HG02798 (cell line): ENCODE data around the gene TTC38.

Experiments used
- ATAC-seq: cut with Tn5 transposase; IDR thresholded peaks from one replicate; pipeline ENCODE4 v1.9.1; 2021; ENCODE audit warnings: mild to moderate bottlenecking; ENCODE audit not compliant: unreplicated experiment, poor library complexity

TTC38 gene

DNA sequence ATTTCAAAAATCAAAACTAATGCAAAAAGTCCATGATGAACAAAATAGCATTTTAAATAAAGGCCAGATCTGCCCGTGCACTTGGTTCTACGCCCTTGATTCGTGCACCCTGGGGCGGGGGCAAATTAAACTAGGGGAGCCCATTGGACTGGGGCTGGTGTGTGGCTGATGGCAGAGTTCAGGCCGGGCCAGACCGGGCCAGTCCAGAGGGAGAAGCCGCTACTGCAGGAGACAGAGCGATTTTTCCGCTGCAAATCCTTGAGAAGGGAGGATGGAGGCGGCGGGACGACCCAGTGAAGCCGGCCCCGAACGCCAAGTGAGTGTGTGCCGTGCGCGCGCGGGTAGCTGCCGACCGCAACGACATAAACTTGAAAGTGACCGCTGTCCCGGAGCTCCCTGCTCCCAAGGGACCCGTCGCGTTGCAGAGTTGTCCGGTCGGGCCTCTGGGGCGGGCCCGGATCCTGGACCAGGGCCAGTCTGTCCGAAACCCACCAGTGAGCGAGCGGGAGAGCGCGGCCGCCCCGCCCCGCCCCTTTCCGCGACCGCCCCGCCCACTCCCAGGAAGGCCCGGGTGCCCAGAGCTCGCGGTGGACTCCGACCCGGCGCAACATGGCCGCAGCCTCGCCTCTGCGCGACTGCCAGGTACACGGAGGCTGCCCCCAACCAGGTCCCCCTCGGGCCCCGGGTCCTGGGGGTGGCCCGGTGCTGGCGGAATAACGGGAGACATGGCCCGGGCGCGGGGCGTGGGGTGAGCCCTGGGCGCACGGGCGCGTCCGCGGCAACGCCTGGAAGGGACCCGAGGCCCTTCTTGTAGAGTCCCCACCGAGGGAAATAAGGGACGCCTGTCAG, at the start of gene TTC38:
Gene TTC38, plus strand, starts transcription at position 578 of the 849 bp plus-strand sequence. Its CDS starts 32 bp downstream, at position 610.
- peak; percentile 79 for ATAC-seq

GRCh38 chr22:46219636-46220035, 48.2 kb upstream of the TTC38 start:
- no peak for ATAC-seq

DNA sequence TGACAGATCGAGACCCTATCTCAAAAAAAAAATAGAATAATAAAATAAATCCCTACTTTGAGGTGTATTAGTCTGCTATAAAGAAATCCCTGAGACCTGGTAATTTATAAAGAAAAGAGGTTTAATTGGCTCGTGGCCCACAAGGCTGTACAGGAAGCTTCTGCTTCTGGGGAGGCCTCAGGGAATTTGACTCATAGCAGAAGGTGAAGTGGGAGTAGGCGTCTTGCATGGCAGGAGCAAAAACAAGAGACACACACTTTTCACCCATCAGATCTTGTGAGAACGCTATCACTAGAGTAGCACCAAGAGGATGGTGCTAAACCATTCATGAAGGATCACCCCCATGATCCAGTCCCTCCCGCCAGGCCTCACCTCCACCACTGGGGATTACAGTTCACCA, 46.9 kb upstream of the TTC38 start:
- no peak for ATAC-seq

- ATAC-seq, result no peak
Observed at GRCh38 chr22:46224044-46224897, 43.5 kb upstream of the TTC38 start.

GRCh38 chr22:46224898-46225290, 42.9 kb upstream of the TTC38 start:
- no peak for ATAC-seq

DNA sequence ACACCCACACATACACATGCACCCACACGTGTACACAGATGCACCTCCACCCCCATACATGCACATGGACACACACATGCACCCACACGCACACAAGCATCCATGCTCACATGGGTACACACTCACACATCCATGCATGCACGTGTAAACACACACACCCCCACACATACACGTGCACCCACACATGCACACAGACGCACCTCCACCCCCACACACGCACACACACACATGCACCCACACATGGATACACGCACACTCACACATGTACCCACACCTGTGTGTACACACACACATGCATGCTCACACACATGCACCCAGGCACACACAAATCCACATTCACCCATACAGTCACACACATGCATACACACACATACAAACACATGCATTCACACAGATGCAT, 42.2 kb upstream of the TTC38 start:
- no peak for ATAC-seq

DNA sequence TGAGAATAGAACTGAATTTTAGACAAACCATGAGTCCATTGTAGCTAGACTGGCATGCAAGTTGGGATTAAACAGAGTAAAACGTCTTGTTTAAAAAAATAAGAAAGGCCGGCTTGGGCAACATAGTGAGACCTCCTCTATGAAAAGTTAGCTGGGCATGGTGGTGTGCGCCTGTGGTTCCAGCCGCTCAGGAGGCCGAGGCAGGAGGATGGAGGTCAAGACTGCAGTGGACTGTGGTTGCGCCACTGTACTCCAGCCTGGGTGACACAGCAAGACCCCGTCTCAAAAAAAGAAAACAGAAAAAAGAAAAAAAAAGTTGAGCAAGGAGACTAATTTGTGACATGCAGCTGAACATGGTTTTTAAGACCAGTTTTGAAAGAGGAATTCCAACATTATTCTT, 41.2 kb upstream of the TTC38 start:
- no peak for ATAC-seq

- no peak for ATAC-seq
Observed at GRCh38 chr22:46229701-46230100, 38.1 kb upstream of the TTC38 start.

DNA sequence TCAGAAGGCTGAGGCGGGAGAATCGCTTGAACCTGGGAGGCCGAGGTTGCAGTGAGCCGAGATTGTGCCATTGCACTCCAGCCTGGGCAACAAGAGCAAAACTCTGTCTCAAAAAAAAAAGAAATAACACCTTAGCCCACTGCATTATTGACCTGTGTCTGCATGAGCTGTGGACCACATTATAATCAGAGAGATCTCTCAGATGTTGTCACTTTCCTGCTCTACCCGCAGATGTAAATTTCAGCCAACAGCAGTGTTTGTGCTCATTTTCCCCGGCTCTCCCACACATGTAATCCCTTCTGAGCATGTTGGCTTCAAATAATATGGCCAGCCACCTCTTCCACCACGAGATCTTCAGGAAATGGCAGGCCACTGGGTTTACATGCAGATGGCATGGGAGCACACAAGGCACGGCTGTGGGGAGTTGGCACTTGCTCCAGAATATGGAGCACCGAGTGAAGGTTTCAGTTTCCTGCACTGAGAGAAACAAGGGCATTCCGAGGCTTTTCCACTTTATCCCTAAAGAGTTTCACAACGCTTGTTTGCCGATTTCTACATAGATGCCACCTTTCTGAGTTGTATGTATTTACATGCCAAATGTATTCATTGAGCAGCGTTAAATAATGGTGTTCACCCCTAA, 37.4 kb upstream of the TTC38 start:
- ATAC-seq, result no peak

DNA sequence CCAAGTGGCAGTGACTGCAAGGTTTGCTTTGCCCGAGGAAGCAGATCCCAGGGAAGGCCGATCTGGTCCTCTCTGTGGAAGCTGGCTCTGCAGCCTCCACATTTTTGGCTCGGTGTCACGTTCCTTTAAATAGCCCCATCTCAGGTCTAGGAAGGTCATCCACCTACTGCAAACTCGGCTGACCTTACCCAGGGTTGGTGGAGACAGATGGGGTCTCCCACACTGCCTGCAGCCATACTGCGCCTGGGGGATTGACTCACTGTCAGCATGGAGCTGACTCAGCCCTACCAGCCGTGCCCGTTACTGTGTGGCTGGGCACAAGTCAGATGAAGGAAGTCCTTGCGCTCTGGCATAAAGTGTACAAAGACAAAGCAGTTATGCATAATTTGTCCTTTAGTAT, 34.6 kb upstream of the TTC38 start:
- ATAC-seq, result no peak

DNA sequence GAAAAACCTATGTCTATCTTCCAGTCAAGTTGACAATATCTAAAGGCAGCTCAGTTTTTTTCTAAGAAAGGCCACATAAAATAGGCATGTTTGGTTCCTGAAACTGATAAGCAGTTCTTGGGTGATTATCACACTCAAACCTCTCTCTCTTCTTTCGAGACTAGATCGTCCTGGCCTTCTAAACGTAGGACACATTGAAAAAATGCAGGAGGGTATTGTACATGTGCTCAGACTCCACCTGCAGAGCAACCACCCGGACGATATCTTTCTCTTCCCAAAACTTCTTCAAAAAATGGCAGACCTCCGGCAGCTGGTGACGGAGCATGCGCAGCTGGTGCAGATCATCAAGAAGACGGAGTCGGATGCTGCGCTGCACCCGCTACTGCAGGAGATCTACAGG, 32.8 kb upstream of the TTC38 start:
- no peak for ATAC-seq

- ATAC-seq, result no peak
Observed at GRCh38 chr22:46237453-46238124, 30.2 kb upstream of the TTC38 start.

GRCh38 chr22:46238541-46238940, 29.3 kb upstream of the TTC38 start:
- no peak for ATAC-seq

- no peak for ATAC-seq
Observed at GRCh38 chr22:46239261-46240048, 28.4 kb upstream of the TTC38 start.

GRCh38 chr22:46240073-46240472, 27.7 kb upstream of the TTC38 start:
- ATAC-seq, result no peak

DNA sequence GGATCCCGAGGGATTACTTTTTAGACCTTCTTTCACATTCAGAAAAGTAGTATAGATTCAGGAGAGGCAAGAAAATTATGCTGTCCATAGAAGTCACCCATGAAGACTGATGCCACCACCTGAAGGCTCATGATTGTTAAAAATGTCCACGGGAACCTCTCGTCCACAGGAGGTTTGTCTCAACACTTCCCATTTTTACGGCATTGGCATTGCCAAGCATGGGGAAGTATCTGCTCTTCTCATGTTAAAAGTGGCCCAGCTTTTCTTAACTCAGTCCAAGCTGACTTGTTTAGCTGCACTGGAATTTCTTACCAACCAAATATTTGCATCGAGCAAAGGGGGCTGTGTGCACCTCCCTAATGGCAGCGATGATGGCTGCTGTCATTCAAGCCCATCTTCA, 27.3 kb upstream of the TTC38 start:
- ATAC-seq, result no peak

DNA sequence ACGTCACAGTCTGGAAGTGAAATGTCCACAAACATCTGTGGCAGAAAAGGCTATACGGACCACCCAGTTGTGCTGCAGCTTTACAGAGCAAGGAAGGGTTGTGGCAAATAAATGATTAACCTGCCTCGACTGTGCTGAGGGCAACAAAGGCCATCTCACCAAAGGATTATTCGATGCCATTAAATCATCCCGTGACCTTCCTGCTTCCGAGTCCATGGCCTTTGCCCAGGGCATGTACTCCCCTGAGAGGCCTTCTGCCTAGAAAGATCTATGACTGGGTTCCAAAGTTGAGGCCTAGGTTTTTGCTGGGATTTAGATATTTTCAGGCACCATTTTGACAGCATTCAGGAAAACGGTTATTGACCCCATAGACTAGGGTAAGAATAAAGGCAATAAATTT, 26.9 kb upstream of the TTC38 start:
- ATAC-seq, result no peak

DNA sequence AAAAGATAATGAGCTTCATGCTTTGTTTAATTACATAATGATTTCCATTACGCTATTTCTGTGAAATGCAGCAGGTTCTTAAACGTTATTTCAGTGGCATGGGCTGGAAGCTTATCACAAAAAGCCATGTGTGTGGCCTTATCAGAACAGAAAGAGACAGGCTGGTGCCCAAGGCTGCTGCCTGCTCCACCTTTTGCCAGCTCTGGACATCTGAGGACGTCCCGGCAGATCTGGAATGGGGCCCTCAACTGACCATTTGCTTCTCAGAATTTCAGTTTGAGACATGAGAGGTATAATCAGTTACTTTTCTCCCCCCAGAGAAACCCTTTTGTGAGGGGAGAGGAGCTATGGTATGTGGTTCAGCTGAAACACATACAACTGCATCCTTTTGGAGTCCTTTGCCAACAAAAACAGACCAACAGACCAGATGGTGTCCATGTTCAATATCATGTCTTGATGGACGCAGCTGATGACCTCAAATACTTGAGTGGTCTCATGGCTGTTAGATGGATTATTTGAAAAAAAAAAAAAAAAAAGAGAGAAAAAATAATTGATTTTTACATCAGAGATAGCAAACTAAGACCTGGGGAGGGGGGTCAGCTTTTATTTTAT, 26.3 kb upstream of the TTC38 start:
- no peak for ATAC-seq

GRCh38 chr22:46242076-46242475, 25.7 kb upstream of the TTC38 start:
- no peak for ATAC-seq
